ENCODE results near the gene PKHD1.

DNA sequence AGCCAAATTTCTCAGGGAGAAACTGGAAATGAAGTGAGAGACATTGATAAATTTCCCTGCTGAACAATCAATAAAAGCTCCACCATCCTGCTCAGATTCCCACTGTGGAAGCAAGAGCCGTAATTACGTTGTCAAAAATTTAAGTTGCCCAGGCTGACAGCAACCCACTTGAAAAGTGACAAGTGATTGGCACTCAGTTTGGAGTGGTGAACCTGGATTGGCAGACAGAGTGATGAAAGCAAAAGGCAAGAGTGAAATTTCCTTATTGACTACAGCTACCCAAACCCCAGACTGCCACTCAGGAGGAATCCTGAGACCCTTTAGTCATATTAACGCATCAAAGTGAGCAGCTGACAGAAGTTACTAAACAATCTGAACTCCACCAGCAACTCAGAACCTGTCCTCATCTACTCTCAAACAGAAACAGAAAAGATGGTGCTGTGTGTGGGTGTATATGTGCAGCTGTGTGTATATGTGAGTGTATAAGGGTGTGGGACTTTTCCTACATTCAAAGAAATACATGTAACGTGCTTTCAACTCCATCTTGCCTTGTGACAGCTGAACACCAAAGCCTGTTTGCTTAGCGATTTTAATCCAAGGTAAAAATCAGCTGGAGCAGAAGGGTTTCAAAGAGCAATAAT lies 157.4 kb downstream of the PKHD1 start:
- TF ChIP-seq, protein P1, sequence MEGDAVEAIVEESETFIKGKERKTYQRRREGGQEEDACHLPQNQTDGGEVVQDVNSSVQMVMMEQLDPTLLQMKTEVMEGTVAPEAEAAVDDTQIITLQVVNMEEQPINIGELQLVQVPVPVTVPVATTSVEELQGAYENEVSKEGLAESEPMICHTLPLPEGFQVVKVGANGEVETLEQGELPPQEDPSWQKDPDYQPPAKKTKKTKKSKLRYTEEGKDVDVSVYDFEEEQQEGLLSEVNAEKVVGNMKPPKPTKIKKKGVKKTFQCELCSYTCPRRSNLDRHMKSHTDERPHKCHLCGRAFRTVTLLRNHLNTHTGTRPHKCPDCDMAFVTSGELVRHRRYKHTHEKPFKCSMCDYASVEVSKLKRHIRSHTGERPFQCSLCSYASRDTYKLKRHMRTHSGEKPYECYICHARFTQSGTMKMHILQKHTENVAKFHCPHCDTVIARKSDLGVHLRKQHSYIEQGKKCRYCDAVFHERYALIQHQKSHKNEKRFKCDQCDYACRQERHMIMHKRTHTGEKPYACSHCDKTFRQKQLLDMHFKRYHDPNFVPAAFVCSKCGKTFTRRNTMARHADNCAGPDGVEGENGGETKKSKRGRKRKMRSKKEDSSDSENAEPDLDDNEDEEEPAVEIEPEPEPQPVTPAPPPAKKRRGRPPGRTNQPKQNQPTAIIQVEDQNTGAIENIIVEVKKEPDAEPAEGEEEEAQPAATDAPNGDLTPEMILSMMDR (IDR thresholded peaks at IDR 0.05) = no peak
- TF ChIP-seq TCF7L2 (IDR thresholded peaks at IDR 0.05; ENCODE audit: low read depth, low read length) = no peak
- TF ChIP-seq POLR2AphosphoS5 (IDR thresholded peaks at IDR 0.05; ENCODE audit: low read depth, low read length) = no peak
